Right renal pelvis (tissue), 4 donors: ENCODE data around the gene ARHGEF10L. TPM values are rescaled to one million over a fixed set of nuclear protein-coding genes. Genes with fewer than 3 reads are reported as not detected.

Experiments
- DNase-seq, 4 donors: peaks; one replicate each; pipeline ENCODE4 v3.0.0-alpha.2; 2013; ENCODE audit warnings: low read depth in 4 of 4, low spot score in 3 of 4, missing footprints in 1 of 4
- polyA plus RNA-seq, 4 donors: library from polyadenylated mRNA; unstranded; fragments of 120-200 nt; gene quantifications; one replicate each; pipeline ENCODE4 v1.2.1, GENCODE V29; 2013; ENCODE audit not compliant: insufficient read length in 4 of 4

The ARHGEF10L gene
- polyA plus RNA-seq, 4 donors = 40.6 to 51.3 (median 44.6) TPM

GRCh38 chr1:17586172-17586964, 46.9 kb downstream of the ARHGEF10L start:
- no peak for DNase-seq

- no peak for DNase-seq
Measured at GRCh38 chr1:17587693-17588047, 48.2 kb downstream of the ARHGEF10L start.

- DNase-seq = no peak
Measured at GRCh38 chr1:17588048-17588871, 48.8 kb downstream of the ARHGEF10L start.

GRCh38 chr1:17591814-17592430, 52.4 kb downstream of the ARHGEF10L start:
- DNase-seq = no peak

GRCh38 chr1:17594026-17594425, 54.5 kb downstream of the ARHGEF10L start:
- DNase-seq = no peak

- no peak for DNase-seq
Measured at GRCh38 chr1:17594690-17595601, 55.4 kb downstream of the ARHGEF10L start.

- DNase-seq = no peak
Measured at GRCh38 chr1:17595602-17595925, 56.1 kb downstream of the ARHGEF10L start.

GRCh38 chr1:17596186-17596585, 56.7 kb downstream of the ARHGEF10L start:
- DNase-seq = no peak

- no peak for DNase-seq
Measured at GRCh38 chr1:17596651-17597509, 57.4 kb downstream of the ARHGEF10L start.

- no peak for DNase-seq
Measured at GRCh38 chr1:17597651-17598050, 58.2 kb downstream of the ARHGEF10L start.

- no peak for DNase-seq
Measured at GRCh38 chr1:17598251-17598650, 58.8 kb downstream of the ARHGEF10L start.

- no peak for DNase-seq
Measured at GRCh38 chr1:17599291-17599953, 59.9 kb downstream of the ARHGEF10L start.

GRCh38 chr1:17599954-17600300, 60.4 kb downstream of the ARHGEF10L start:
- no peak for DNase-seq

GRCh38 chr1:17600321-17600720, 60.8 kb downstream of the ARHGEF10L start:
- DNase-seq = no peak

- DNase-seq = no peak
Measured at GRCh38 chr1:17601643-17602382, 62.3 kb downstream of the ARHGEF10L start.

- DNase-seq = no peak
Measured at GRCh38 chr1:17603091-17603841, 63.8 kb downstream of the ARHGEF10L start.

GRCh38 chr1:17605582-17606344, 66.3 kb downstream of the ARHGEF10L start:
- no peak for DNase-seq
